GM19099 (cell line): ENCODE results near the gene ABTB2.
A peak's percentile ranks its signal among the peaks of the same experiment; 100 is the strongest.

Source experiments
- POLR2A ChIP-seq: IDR thresholded peaks from 3 replicates; pipeline ENCODE4 v1.6.1; 2011; ENCODE audit warnings: low read depth; ENCODE audit not compliant: insufficient read length; ENCODE audit errors: extremely low read depth

ABTB2 gene

DNA sequence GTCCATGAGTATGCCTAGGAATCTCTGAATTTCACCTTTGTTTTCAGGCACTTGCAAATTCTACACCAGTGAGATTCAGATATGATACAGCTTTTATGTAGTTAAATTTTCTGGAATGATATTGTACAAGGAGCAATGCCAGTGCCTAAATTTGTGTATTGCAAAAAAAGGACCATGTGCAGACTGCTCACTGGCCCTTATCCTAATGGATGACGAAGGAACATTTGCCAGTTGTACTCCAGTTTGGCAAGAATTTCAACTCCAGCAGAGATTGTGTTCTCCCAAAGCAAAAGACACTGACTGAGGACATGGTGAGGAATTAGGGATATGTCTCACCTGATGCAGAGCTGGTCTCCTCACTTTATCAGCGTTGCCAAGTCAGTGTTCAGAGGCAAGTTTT is 243.8 kb downstream of the ABTB2 start:
- TF ChIP-seq POLR2A = no peak

DNA sequence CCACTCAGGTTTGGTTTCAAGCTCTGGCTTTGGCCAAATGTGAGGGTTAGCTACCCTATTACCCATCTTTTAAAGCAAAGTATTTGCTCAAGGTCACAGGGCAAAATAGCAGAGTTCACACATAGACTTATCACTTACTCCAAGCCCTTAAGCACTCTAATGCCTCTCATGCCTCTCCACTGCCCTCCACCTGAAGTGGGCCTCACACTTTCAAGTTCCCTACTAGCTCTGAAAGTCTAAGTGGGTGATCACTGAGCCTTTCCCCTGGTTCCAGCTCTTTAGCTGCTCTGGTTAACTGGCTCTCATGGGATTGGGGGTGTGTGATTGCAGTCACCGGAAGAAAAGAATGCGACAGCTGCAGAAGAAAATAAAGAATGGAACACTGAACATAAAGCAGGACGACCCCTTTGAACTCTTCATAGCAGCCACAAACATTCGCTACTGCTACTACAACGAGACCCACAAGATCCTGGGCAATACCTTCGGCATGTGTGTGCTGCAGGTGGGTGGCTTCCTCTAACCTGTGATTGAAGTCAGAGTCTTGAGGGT is 246.0 kb downstream of the ABTB2 start:
- no peak for TF ChIP-seq POLR2A

DNA sequence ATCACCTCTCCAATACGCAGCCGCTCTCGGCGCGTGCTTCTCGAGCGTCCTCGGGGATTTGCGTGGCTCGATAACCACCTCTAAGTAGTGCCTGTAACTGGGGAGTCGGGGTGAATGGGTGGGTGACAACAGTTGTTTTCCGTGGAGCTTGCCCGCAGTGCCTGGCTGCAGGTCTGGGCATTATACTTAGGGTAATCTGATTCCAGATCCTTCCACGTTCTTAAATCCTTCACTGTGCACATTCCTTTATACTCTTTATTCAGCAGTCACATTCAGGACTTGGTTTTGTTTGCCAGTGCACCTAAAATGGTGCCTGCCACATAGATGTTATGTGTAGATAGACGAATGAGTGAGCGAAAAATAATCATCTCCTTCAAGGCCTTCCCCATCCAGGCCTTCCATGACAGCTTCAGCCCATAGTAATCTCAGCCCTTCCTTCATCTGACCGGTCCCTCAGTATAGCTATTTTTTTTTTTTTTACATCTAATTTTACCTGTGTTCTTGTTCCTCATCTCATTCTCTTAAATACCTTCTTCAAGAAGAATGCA is 251.8 kb downstream of the ABTB2 start:
- no peak for TF ChIP-seq POLR2A

DNA sequence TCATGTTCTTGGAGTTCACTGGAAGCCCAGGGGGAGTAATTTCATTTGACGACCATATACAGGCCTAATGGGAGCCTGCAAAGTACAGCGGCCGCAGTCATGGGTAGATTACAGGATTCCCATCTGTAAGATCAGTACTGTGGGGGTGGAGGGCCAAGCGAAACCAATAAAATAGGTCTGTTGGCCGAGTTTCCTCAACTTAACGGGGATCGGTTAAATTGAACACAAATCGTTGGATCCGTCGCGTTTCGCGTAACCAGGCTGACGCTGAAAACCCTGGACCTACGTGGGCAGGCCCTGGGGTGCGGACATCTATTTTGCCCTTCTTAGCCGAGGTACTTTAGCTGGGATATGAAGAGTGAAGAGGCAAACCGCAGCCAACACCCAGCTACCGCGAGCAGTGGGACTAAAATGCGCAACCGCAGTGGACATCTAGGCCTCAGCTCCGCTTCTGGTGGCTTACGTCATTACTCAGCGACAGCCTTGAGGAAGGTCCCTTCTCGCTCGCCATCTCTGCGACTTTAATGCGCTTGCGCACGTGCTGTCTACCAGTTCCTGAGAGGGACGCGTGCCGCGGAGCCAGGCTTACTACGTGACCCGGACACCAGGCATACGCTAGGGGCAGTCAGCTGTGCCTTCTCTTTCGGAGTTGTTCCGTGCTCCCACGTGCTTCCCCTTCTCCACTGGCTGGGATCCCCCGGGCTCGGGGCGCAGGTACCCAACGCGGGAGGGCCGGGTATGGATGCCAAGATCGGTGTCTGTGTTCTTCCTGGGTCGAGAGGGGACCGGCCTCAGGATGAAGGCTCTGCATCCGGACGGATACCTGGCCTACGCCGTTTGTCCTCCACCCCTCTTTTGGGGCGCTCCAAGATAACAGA is 252.5 kb downstream of the ABTB2 start, which contains the start of gene NAT10:
Gene NAT10 (plus strand): TSS at position 551 of the 878 bp plus-strand sequence. CDS start 2,597 bp downstream, outside the sequence.
- peak; percentile 94 for TF ChIP-seq POLR2A

DNA sequence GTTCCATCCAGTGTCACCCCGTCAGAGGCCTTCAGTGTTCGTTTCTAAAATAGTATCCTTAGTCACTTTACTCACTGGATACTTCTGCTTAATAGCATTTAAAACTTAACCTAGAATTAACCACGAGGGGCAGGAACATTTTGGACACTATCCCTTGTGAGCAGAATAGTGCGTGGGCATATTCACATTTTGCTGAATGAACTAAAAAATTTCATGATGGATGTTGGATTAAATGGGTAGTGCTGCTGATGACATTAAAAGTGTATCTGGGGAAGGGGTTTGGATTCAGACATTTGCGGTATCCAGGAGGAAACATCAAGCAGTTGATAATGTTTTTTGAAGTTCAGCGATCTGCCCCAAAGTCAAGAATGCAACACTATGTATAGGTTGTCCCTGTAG is 253.1 kb downstream of the ABTB2 start:
- TF ChIP-seq POLR2A = no peak
